Epithelial cell of esophagus (primary cell): ENCODE measurements around the gene AK8.

Source experiments
- DNase-seq: peaks from one replicate; pipeline ENCODE4 v3.0.0; 2010; ENCODE audit warnings: low read depth
- H3K4me3 ChIP-seq: 2 replicates; pipeline ENCODE4 v1.5.1; 2011; ENCODE audit warnings: mild to moderate bottlenecking, low read length, control low read depth
- TF ChIP-seq, protein P1 (sequence below): IDR thresholded peaks from 2 replicates; pipeline ENCODE4 v1.5.1; 2011; ENCODE audit warnings: low read depth, mild to moderate bottlenecking, low read length, control low read depth, inconsistent platforms; ENCODE audit not compliant: insufficient read depth; ENCODE audit errors: missing control alignments

Gene AK8

DNA sequence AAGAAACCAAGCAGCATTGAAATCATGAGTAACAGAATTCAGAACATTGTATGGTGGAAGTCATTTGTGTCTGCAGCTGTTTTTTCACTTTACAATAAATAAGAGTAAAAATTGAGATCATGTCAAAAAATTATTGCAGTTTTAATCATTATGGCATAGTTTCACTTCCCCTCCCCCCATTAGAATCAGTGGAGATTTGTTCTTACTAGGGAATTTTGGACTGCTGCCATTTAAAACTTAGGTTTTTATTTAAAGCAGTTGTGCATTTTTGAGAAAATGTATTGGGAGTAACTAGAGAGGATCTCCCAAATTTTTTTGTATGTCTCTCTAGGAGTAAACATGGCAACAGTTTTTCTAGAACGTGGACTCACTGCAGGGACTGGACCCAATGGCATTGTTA is 187.4 kb downstream of the AK8 start:
- no peak for DNase-seq
- H3K4me3 ChIP-seq = no peak overlapping the region
- TF ChIP-seq, protein P1, sequence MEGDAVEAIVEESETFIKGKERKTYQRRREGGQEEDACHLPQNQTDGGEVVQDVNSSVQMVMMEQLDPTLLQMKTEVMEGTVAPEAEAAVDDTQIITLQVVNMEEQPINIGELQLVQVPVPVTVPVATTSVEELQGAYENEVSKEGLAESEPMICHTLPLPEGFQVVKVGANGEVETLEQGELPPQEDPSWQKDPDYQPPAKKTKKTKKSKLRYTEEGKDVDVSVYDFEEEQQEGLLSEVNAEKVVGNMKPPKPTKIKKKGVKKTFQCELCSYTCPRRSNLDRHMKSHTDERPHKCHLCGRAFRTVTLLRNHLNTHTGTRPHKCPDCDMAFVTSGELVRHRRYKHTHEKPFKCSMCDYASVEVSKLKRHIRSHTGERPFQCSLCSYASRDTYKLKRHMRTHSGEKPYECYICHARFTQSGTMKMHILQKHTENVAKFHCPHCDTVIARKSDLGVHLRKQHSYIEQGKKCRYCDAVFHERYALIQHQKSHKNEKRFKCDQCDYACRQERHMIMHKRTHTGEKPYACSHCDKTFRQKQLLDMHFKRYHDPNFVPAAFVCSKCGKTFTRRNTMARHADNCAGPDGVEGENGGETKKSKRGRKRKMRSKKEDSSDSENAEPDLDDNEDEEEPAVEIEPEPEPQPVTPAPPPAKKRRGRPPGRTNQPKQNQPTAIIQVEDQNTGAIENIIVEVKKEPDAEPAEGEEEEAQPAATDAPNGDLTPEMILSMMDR = no peak

DNA sequence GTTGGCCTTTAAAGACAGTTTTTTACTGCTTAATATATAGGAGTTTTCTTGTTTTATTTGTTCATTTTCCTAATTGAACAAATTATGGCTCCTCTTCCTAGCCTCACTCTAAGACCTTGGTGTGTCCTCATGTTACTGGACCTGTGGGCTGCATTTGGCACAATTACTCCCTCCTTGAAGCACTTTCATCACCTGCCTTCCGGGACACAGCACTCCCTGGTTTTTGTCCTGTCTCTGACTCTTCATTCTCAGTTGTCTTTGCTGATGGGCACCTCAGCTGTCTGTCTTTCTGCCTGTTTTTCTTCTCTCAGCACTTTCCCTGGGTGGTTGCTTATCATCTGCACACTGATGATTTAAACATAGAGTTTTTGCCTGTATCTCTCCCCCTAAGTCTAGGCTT is 194.2 kb downstream of the AK8 start:
- TF ChIP-seq, protein P1 = no peak
- H3K4me3 ChIP-seq = no peak overlapping the region
- no peak for DNase-seq

DNA sequence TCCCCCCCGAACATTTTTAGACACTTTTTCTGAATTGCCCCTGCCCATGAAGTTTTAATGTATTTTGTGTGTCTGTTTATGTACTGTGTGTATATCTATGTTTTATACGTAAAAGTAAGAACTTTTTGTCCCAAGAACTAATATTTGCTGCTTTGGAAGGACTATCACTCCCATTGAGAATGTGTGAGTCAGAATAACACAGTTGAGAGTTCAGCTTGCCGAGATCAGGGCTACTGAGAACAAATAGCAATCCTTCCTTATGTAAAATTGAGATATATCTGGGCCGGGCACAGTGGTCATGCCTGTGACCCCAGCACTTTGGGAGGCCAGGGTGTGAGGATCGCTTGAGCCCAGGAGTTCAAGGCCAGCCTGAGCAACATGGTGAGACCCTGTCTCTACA is 196.5 kb downstream of the AK8 start:
- H3K4me3 ChIP-seq = no peak overlapping the region
- TF ChIP-seq, protein P1 = no peak
- DNase-seq = no peak

DNA sequence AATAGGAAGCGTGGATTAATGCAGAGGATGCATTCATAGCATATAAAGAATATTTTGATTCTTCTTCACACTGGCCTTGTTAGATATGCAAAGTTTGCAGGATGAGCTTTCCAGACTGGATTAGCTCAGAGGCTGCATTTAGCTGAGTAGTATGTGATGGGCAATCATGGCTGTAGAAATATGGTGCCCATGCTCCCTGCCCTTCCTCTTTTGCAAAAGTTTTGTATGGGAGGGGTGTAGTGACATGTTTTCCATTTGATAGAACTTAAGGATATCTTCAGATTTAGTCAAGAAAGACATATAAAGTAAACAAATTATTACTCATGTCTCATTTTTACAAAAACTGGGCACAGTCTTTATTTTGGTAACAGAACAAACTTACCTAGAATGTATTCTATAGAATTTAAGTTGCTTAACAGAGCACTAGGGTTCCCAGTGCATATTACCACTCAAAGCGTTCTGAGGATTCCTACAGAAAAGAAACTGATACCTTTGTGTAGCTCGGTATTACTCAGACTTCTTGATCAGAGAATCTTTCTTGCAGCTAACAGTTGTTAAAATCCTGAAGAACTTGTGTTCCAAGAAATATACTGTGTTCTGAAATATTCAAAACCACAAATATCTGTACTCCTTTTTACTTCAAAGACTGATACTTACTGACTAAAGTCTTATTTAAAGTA is 198.0 kb downstream of the AK8 start:
- DNase-seq = no peak
- no peak overlapping the region for H3K4me3 ChIP-seq
- TF ChIP-seq, protein P1 = no peak

DNA sequence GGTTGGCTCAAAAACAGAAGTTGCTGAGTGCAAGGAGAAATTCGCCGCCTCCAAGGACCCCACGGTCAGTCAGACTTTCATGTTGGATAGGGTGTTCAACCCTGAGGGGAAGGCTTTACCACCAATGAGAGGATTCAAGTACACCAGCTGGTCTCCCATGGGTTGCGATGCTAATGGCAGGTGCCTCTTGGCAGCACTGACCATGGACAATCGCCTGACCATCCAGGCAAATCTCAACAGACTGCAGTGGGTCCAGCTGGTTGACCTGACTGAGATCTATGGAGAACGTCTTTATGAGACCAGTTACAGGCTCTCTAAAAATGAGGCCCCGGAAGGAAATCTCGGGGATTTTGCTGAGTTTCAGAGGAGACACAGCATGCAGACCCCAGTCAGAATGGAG is 200.1 kb downstream of the AK8 start:
- no peak for DNase-seq
- no peak overlapping the region for H3K4me3 ChIP-seq
- TF ChIP-seq, protein P1 = no peak
